Thyroid gland (tissue), 4 donors: ENCODE data around the gene BRDT.

Experiments
- POLR2A ChIP-seq, 2 donors: fragments of 450-650 bp; IDR thresholded peaks; one replicate each; pipeline ENCODE4 v1.6.1; 2017; ENCODE audit warnings: antibody characterized with exemption in 2 of 2, mild to moderate bottlenecking in 2 of 2, moderate library complexity in 1 of 2
- TF ChIP-seq, protein P1 (sequence below), 6 experiments: fragments of 200-600 bp in 3 of 6; fragments of 450-650 bp in 3 of 6; sonication (generic) in 3 of 6; IDR thresholded peaks; one replicate each; pipeline ENCODE4 v1.5.1; 2016 to 2019; ENCODE audit warnings: antibody characterized with exemption in 6 of 6, mild to moderate bottlenecking in 2 of 6, inconsistent platforms in 1 of 6, moderate library complexity in 1 of 6

DNA sequence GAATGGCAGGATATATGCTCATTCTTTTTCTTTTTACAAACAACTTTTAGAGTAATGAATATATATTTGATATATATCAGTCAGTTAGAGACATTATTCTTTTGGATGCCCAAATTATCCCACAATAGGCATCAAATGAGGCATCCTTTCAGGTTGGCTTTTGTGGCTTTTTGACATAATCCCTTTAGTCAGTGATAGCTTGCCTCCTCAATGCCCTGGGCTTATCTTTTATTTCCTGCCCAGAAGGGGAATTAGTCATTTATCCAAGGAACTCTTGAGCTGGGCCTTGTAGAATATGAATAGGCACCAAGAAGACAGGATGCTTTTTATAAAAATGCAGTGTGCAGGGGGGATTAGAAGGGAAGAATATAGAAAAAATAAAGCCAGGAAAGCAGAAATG is 102.7 kb downstream of the BRDT start:
- no peak for TF ChIP-seq POLR2A (IDR thresholded peaks at IDR 0.05)
- TF ChIP-seq, protein P1, sequence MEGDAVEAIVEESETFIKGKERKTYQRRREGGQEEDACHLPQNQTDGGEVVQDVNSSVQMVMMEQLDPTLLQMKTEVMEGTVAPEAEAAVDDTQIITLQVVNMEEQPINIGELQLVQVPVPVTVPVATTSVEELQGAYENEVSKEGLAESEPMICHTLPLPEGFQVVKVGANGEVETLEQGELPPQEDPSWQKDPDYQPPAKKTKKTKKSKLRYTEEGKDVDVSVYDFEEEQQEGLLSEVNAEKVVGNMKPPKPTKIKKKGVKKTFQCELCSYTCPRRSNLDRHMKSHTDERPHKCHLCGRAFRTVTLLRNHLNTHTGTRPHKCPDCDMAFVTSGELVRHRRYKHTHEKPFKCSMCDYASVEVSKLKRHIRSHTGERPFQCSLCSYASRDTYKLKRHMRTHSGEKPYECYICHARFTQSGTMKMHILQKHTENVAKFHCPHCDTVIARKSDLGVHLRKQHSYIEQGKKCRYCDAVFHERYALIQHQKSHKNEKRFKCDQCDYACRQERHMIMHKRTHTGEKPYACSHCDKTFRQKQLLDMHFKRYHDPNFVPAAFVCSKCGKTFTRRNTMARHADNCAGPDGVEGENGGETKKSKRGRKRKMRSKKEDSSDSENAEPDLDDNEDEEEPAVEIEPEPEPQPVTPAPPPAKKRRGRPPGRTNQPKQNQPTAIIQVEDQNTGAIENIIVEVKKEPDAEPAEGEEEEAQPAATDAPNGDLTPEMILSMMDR (IDR thresholded peaks at IDR 0.05) = no peak
